PFSK-1 (cell line): ENCODE data around the gene SRP72.

ENCODE experiments used
- POLR2AphosphoS5 ChIP-seq: IDR thresholded peaks from 2 replicates; pipeline ENCODE4 v1.6.1; 2012; ENCODE audit warnings: low read depth, mild to moderate bottlenecking, control low read depth, low read length, moderate library complexity
- TAF1 ChIP-seq: IDR thresholded peaks from 2 replicates; pipeline ENCODE4 v1.6.1; 2012; ENCODE audit warnings: low read length, control low read depth, borderline replicate concordance; ENCODE audit not compliant: insufficient read depth
- TF ChIP-seq, protein P1 (sequence below), 2 experiments: IDR thresholded peaks; 2 replicates each; pipeline versions ENCODE4 v1.6.1 to v1.8.0; 2011 to 2012; ENCODE audit warnings: low read depth in 2 of 2, low read length in 2 of 2, control low read depth in 1 of 2, inconsistent platforms in 1 of 2, mild to moderate bottlenecking in 1 of 2, moderate library complexity in 1 of 2; ENCODE audit not compliant: insufficient read depth in 1 of 2

DNA sequence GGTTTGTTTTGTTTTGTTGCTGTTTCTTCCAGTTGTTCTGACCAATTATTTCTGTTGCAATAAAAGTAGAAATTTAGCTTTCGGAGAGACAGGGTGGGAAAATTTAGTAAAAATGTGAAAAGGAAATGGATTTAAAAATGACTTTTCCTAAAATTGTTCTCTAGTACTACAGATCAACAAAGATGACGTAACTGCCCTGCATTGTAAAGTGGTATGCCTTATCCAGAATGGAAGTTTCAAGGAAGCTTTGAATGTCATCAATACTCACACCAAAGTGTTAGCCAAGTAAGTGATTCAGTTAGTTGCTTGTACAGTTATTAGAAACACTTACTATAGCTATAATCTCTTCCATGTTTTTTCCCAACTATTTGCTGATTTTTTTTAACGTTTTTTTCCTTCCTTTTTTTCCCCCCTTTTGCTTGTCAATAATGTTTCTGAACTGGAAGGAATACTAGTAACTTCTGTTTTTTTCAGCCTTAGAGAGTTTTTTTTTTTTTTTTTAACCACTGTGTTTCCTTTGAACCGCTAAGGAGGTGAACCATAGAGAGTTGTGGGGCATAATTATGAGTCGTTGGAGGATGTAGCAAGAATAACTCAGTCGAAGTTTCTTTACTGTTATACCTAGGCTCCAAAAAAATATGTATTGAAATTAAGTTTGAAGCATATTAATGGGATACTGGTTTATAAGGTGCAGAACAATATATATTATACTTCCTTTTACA, 2.2 kb downstream of the SRP72 start:
- TF ChIP-seq, protein P1, sequence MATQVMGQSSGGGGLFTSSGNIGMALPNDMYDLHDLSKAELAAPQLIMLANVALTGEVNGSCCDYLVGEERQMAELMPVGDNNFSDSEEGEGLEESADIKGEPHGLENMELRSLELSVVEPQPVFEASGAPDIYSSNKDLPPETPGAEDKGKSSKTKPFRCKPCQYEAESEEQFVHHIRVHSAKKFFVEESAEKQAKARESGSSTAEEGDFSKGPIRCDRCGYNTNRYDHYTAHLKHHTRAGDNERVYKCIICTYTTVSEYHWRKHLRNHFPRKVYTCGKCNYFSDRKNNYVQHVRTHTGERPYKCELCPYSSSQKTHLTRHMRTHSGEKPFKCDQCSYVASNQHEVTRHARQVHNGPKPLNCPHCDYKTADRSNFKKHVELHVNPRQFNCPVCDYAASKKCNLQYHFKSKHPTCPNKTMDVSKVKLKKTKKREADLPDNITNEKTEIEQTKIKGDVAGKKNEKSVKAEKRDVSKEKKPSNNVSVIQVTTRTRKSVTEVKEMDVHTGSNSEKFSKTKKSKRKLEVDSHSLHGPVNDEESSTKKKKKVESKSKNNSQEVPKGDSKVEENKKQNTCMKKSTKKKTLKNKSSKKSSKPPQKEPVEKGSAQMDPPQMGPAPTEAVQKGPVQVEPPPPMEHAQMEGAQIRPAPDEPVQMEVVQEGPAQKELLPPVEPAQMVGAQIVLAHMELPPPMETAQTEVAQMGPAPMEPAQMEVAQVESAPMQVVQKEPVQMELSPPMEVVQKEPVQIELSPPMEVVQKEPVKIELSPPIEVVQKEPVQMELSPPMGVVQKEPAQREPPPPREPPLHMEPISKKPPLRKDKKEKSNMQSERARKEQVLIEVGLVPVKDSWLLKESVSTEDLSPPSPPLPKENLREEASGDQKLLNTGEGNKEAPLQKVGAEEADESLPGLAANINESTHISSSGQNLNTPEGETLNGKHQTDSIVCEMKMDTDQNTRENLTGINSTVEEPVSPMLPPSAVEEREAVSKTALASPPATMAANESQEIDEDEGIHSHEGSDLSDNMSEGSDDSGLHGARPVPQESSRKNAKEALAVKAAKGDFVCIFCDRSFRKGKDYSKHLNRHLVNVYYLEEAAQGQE (IDR thresholded peaks at IDR 0.05; ENCODE audit: insufficient read depth in 1 of 2, low read depth in 2 of 2, low read length in 2 of 2), result no peak
- TF ChIP-seq POLR2AphosphoS5, result no peak
- no peak for TF ChIP-seq TAF1
